NCI-H128 (cell line): ENCODE results near the gene NDUFS6.
"Not testable (repeated sequence)": the region's sequence is repeated elsewhere in the genome, so short reads cannot be mapped to it uniquely, and the experiment has no call there.

Source experiments
- DNase-seq: peaks from one replicate; lab custom pipeline; 2025; ENCODE audit not compliant: unreplicated experiment; lab: John Stamatoyannopoulos, UW

The NDUFS6 gene

GRCh38 chr5:1830571-1831228, 29.5 kb downstream of the NDUFS6 start:
- DNase-seq, result no peak

GRCh38 chr5:1831257-1831656, 30.1 kb downstream of the NDUFS6 start:
- DNase-seq, result no peak

GRCh38 chr5:1831677-1832313, 30.6 kb downstream of the NDUFS6 start:
- DNase-seq, result no peak

GRCh38 chr5:1832511-1833250, 31.5 kb downstream of the NDUFS6 start:
- no peak for DNase-seq

- no peak for DNase-seq
These were observed 32.2 kb downstream of the NDUFS6 start for GRCh38 chr5:1833264-1834021.

- DNase-seq, result no peak
These were observed 32.9 kb downstream of the NDUFS6 start for GRCh38 chr5:1834022-1834551.

- no peak for DNase-seq
These were observed 33.7 kb downstream of the NDUFS6 start for GRCh38 chr5:1834721-1835429.

- DNase-seq, result no peak
These were observed 34.2 kb downstream of the NDUFS6 start for GRCh38 chr5:1835431-1835830.

GRCh38 chr5:1836176-1836890, 35.1 kb downstream of the NDUFS6 start:
- no peak for DNase-seq

GRCh38 chr5:1836891-1837880, 36.0 kb downstream of the NDUFS6 start:
- DNase-seq, result no peak

GRCh38 chr5:1838013-1838412, 36.8 kb downstream of the NDUFS6 start:
- DNase-seq, result no peak

- DNase-seq, result no peak
These were observed 38.9 kb downstream of the NDUFS6 start for GRCh38 chr5:1840071-1840547.

- no peak for DNase-seq
These were observed 39.7 kb downstream of the NDUFS6 start for GRCh38 chr5:1840741-1841521.

- DNase-seq, result no peak
These were observed 41.0 kb downstream of the NDUFS6 start for GRCh38 chr5:1842004-1842819.

GRCh38 chr5:1843761-1844160, 42.6 kb downstream of the NDUFS6 start:
- not testable (repeated sequence) for DNase-seq

- no peak for DNase-seq
These were observed 43.7 kb downstream of the NDUFS6 start for GRCh38 chr5:1844708-1845436.
